ENCODE results near the gene UBE2V1. TPM values are rescaled to one million over a fixed set of nuclear protein-coding genes. Genes with fewer than 3 reads are reported as not detected.
"Not testable (repeated sequence)": the region's sequence is repeated elsewhere in the genome, so short reads cannot be mapped to it uniquely, and the experiment has no call there.

UBE2V1 gene
- total RNA-seq, 3 donors from 2014 or later, result 90.1 to 94.4 (median 94.1) TPM

DNA sequence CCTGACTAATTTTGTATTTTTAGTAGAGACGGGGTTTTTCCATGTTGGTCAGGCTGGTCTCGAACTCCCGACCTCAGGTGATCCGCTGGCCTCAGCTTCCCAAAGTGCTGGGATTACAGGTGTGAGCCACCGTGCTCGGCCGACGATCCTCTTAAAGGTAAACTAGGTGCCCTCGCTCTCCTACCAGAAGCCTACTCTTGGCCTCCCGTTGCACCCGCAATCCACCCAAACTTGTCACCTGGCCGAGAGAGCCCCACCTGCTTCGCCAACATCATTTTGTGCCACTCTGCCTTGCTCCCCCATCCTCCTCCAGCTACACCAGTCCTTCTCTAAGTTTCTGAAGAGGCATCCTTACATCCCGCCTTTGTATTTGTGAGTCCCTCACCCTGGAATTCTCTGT lies 10.4 kb downstream of the UBE2V1 start:
- H3K4me3 ChIP-seq; H3K9me3 ChIP-seq; ATAC-seq; DNase-seq; H3K36me3 ChIP-seq (ENCODE audit: low read depth); intact Hi-C loops (cut with DNase I, micrococcal nuclease): not testable (repeated sequence)
- H3K4me1 ChIP-seq (ENCODE audit: low read depth), result peaks cover 27% of the 10 kb centered on the region

- Histone ChIP-seq H3K9me3 (no peaks in the 10 kb centered on the region), H3K4me3 (no peak overlapping the region), H3K36me3 (ENCODE audit: low read depth) (no peaks in the 10 kb centered on the region), H3K4me1 (ENCODE audit: low read depth) (peaks cover 25% of the 10 kb centered on the region)
- intact Hi-C loops (cut with DNase I, micrococcal nuclease), result no loop called here
- TF ChIP-seq CTCF (IDR thresholded peaks at IDR 0.05), result no peak
- ATAC-seq (no peak), DNase-seq (no peak)
Observed at GRCh38 chr20:50101887-50102286, 11.1 kb downstream of the UBE2V1 start.

- intact Hi-C loops (cut with DNase I, micrococcal nuclease), result no loop called here
- ATAC-seq (no peak), DNase-seq (no peak)
- Histone ChIP-seq H3K4me1 (ENCODE audit: low read depth) (peaks cover 24% of the 10 kb centered on the region), H3K36me3 (ENCODE audit: low read depth) (no peaks in the 10 kb centered on the region), H3K4me3 (no peak overlapping the region), H3K9me3 (no peaks in the 10 kb centered on the region)
- no peak for TF ChIP-seq CTCF (IDR thresholded peaks at IDR 0.05)
Observed at GRCh38 chr20:50101281-50101680, 11.7 kb downstream of the UBE2V1 start.

GRCh38 chr20:50100552-50100951 lies 12.4 kb downstream of the UBE2V1 start:
- DNase-seq, result no peak
- H3K4me1 ChIP-seq (ENCODE audit: low read depth), result peaks cover 20% of the 10 kb centered on the region
- intact Hi-C loops (cut with DNase I, micrococcal nuclease), result no loop called here

GRCh38 chr20:50099565-50099991 lies 13.4 kb downstream of the UBE2V1 start:
- peaks cover 20% of the 10 kb centered on the region for H3K4me1 ChIP-seq (ENCODE audit: low read depth)
- intact Hi-C loops (cut with DNase I, micrococcal nuclease), result no loop called here
- no peak for ATAC-seq
- no peaks in the 10 kb centered on the region for H3K9me3 ChIP-seq
- H3K36me3 ChIP-seq (ENCODE audit: low read depth), result no peaks in the 10 kb centered on the region
- DNase-seq, result no peak
- H3K4me3 ChIP-seq, result no peak overlapping the region
- no peak for TF ChIP-seq CTCF (IDR thresholded peaks at IDR 0.05)

More at GRCh38 chr20:50100552-50100951, 12.4 kb downstream of the UBE2V1 start:
- TF ChIP-seq CTCF (IDR thresholded peaks at IDR 0.05), result no peak
- H3K4me3 ChIP-seq, result no peak overlapping the region
- H3K9me3 ChIP-seq, result no peaks in the 10 kb centered on the region
- H3K36me3 ChIP-seq (ENCODE audit: low read depth), result no peaks in the 10 kb centered on the region
- no peak for ATAC-seq

GRCh38 chr20:50099113-50099512 lies 13.8 kb downstream of the UBE2V1 start:
- no peak for ATAC-seq
- H3K36me3 ChIP-seq (ENCODE audit: low read depth), result no peaks in the 10 kb centered on the region
- no peaks in the 10 kb centered on the region for H3K9me3 ChIP-seq
- peaks cover 20% of the 10 kb centered on the region for H3K4me1 ChIP-seq (ENCODE audit: low read depth)
- no peak for TF ChIP-seq CTCF (IDR thresholded peaks at IDR 0.05)
- intact Hi-C loops (cut with DNase I, micrococcal nuclease), result no loop called here
- no peak for DNase-seq
- H3K4me3 ChIP-seq, result no peak overlapping the region

Measured in mucosa of descending colon (tissue), 3 donors.